ENCODE data around the gene DCDC2B.

The DCDC2B gene

DNA sequence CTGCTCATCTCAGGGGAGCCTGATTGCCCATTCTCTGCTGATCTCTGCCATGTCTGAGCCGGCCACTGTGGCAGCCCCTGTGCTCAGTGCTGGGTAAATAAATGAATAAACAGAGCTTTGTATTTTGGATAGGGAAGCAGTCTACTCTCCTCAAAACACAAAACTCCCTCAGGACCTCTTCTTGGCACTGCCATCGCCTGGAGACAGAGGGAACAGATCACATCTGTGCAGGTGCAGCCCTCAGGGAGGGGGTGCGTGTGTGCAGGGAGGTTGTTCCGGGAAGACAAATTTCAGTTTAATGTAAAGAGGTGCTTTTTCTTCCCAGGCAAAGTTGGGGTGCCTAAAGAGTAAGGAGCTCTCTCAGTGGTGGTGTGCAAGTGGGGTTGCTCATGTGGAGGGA lies 30.4 kb downstream of the DCDC2B start:
- TF ChIP-seq, protein P1, sequence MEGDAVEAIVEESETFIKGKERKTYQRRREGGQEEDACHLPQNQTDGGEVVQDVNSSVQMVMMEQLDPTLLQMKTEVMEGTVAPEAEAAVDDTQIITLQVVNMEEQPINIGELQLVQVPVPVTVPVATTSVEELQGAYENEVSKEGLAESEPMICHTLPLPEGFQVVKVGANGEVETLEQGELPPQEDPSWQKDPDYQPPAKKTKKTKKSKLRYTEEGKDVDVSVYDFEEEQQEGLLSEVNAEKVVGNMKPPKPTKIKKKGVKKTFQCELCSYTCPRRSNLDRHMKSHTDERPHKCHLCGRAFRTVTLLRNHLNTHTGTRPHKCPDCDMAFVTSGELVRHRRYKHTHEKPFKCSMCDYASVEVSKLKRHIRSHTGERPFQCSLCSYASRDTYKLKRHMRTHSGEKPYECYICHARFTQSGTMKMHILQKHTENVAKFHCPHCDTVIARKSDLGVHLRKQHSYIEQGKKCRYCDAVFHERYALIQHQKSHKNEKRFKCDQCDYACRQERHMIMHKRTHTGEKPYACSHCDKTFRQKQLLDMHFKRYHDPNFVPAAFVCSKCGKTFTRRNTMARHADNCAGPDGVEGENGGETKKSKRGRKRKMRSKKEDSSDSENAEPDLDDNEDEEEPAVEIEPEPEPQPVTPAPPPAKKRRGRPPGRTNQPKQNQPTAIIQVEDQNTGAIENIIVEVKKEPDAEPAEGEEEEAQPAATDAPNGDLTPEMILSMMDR (IDR thresholded peaks at IDR 0.05; ENCODE audit: control extremely low read depth, extremely low read depth, low read depth, missing control alignments), result no peak
- ChIA-PET POLR2A (no interaction called here), CTCF (interaction anchor here (1.4 to 14.4 kb wide), 4 partner anchors 10 to 78 kb away, joined by 4 to 156 read pairs (median 63); partner anchors contain the start of genes FAM167B and LCK)
- DNase-seq (ENCODE audit: extremely low spot score), result no peak

DNA sequence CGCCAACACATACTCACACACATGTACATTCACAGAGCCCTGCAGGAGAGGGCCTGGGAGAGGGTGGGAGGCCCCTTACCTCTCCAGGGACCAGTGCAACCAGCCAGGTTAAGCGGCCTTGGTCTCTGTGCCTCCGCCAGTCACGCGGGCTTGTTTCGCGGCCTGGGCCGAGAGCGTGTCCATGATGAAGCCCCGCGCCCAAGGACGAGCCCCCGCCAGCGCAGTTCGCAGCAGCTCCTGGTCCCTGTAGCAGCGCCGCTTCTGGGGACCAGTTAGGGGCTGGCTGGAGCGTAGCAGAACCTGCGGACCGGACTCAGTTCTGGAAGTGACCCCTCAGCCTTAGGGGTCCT lies 30.9 kb downstream of the DCDC2B start:
- TF ChIP-seq, protein P1 (IDR thresholded peaks at IDR 0.05; ENCODE audit: control extremely low read depth, extremely low read depth, low read depth, missing control alignments), result no peak
- CTCF ChIA-PET, result interaction anchor here (0.9 to 14.4 kb wide), 6 partner anchors 10 to 111 kb away, joined by 3 to 156 read pairs (median 14); partner anchors contain the start of genes FAM167B and LCK
- no peak for DNase-seq (ENCODE audit: extremely low spot score)
- POLR2A ChIA-PET, result no interaction called here

DNA sequence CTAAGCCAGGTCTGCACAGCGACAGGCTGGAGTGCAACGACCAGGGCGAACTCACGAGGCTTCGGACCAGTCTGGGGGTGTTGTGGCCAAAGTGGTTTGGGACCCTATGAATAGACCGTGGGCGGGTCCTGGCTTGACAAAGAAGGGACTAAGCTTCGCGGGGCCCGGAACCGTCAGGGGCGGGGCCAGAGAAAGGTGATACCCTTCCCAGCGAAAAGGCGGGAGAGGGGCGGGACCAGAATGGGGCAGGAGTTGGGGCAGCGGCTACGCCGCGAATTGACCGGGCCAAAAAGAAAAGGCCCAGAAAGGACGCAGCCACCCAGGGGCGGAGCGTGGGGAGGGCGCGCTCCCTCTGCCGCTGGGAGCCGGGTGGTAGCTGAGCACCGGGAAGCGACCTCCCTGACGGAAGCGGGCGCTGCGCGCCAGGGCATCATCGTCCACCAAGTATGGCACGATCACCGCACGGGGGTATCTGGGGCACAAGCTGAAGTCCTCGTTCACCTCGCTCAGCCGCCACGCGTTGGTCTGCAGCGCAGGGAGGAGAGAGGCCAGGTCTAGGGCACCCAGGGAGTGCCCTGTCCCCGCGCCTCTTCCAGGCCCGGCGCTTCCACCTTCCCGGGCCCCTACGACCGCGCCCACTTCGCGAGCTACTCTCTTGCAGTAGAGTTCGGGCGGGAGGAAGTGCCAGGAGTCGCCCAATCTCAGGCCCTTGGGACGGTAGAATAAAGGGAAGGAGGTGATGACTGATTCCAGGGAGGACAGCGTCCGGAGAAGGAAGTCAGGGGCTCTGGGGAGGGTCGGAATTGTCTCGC lies 31.5 kb downstream of the DCDC2B start:
- CTCF ChIA-PET, result interaction anchor here (0.6 to 14.4 kb wide), 12 partner anchors 11 to 237 kb away, joined by 3 to 156 read pairs (median 4); partner anchors contain the start of genes FAM167B and LCK
- TF ChIP-seq, protein P1 (IDR thresholded peaks at IDR 0.05; ENCODE audit: control extremely low read depth, extremely low read depth, low read depth, missing control alignments), result peak; percentile 22
- no peak for DNase-seq (ENCODE audit: extremely low spot score)
- POLR2A ChIA-PET, result interaction anchor here (1.0 to 1.8 kb wide), 3 partner anchors 8 to 96 kb away, joined by 3 to 5 read pairs (median 4); partner anchors contain the start of genes LCK and MARCKSL1

DNA sequence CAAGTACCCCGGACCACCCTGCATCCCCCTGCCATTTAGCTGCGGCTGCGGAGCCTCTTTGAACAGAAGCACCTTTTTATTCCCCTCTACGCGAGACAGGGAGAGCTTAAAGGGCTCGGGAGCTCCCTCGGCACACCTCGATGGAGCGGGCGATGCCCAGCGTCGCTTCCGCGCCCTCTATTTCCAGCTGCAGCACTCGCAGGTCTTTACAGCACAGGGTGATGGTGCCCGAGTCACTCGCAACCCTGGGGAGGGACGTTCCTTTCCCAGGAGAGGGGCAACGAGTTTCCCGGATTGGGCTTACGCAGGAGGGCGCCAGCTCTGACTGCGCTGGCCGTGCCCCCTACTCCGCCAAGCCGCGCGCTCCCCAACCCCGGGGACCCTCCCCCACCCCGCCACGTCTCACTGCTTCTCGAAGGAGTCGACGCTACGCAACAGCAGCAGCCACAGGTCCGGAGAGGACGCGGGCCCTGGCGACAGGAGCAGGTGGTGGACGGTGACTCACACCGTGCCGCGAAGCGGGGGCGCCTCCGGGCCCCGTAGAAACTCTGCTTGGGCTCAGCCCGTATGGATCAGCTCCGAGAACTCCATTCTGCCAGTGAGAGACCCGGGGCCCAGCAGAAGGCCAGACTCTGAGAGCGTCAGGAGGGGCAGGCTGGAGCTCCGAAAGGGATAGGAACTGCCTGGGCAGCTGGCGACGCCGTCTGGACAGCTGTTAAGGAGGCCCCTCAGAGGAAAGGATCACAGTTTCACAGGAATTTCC lies 32.3 kb downstream of the DCDC2B start:
- TF ChIP-seq, protein P1 (IDR thresholded peaks at IDR 0.05; ENCODE audit: control extremely low read depth, extremely low read depth, low read depth, missing control alignments), result no peak
- peak; percentile 71 for DNase-seq (ENCODE audit: extremely low spot score)
- ChIA-PET POLR2A (interaction anchor here (0.7 to 1.8 kb wide), 4 partner anchors 9 to 95 kb away, joined by 3 to 5 read pairs (median 4); partner anchors contain the start of genes LCK and MARCKSL1), CTCF (interaction anchor here (0.6 to 14.4 kb wide), 14 partner anchors 10 to 237 kb away, joined by 3 to 156 read pairs (median 4); partner anchors contain the start of genes CCDC28B, FAM167B and LCK)

DNA sequence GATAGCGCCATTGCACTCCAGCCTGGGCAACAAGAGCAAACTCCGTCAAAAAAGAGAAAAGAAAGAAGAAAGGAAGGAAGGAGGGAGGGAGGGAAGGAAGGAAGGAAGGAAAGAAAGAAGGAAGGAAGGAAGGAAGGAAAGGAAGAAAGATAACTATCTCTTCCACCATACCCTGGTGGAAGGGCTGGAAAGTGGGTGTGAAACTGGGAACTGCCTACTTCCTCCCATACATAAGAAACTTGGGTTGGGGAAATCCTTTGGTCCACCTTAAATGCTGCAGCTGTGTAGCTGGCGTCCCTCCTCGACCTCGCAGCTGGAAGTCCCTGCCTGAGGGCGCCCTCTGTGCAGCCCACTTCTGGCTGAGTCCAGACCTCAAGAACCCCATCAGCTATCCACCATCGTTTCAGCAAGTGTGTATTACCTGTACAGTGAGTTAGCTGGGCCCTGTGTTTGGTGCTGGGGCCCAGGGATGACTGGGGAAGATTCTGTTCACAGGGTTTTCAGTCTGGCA lies 33.5 kb downstream of the DCDC2B start:
- DNase-seq (ENCODE audit: extremely low spot score), result no peak
- ChIA-PET CTCF (interaction anchor here (0.8 to 14.4 kb wide), 6 partner anchors 9 to 94 kb away, joined by 3 to 156 read pairs (median 4); partner anchors contain the start of genes FAM167B, LCK and MARCKSL1), POLR2A (interaction anchor here (1.3 kb wide), 2 partner anchors 19 to 94 kb away, joined by 3 to 5 read pairs; partner anchors contain the start of gene MARCKSL1)
- TF ChIP-seq, protein P1 (IDR thresholded peaks at IDR 0.05; ENCODE audit: control extremely low read depth, extremely low read depth, low read depth, missing control alignments), result peak; percentile 16

DNA sequence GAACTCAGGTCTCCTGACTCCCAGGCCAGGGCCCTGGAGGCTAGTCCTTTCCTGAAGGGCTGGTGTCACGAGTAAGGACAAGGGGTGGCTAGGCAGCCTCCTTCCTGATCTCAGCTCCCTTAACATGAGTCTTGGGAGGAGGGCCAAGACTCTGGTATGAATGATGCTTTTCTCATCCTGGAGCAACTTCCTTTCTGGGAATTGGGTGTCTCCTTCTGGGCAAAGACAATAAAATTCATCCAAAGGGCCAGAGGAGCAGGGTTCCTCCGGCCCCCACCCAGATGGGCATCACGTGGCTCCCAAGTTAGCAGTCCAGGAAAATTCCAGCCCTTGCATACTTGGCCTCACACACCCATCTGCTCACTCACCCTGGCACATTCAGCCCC lies 38.0 kb downstream of the DCDC2B start, which contains the start of gene FAM167B:
Gene FAM167B (plus strand): TSS at position 335 of the 386 bp plus-strand sequence. CDS start 200 bp downstream, outside the sequence.
- ChIA-PET CTCF (interaction anchor here (1.4 to 14.4 kb wide), 9 partner anchors 8 to 85 kb away, joined by 3 to 156 read pairs (median 12); no protein-coding TSS in a partner anchor), POLR2A (interaction anchor here (0.6 kb wide), 1 partner anchor 85 kb away, joined by 3 read pairs; no protein-coding TSS in a partner anchor)
- TF ChIP-seq, protein P1 (IDR thresholded peaks at IDR 0.05; ENCODE audit: control extremely low read depth, extremely low read depth, low read depth, missing control alignments), result no peak
- no peak for DNase-seq (ENCODE audit: extremely low spot score)
